GM18520 (cell line): Measurements from ENCODE around the gene AASDH.
A peak's percentile ranks its signal among the peaks of the same experiment; 100 is the strongest.

ENCODE experiments used
- ATAC-seq: cut with Tn5 transposase; IDR thresholded peaks from one replicate; pipeline ENCODE4 v1.9.1; 2021; ENCODE audit not compliant: unreplicated experiment

The AASDH gene

DNA sequence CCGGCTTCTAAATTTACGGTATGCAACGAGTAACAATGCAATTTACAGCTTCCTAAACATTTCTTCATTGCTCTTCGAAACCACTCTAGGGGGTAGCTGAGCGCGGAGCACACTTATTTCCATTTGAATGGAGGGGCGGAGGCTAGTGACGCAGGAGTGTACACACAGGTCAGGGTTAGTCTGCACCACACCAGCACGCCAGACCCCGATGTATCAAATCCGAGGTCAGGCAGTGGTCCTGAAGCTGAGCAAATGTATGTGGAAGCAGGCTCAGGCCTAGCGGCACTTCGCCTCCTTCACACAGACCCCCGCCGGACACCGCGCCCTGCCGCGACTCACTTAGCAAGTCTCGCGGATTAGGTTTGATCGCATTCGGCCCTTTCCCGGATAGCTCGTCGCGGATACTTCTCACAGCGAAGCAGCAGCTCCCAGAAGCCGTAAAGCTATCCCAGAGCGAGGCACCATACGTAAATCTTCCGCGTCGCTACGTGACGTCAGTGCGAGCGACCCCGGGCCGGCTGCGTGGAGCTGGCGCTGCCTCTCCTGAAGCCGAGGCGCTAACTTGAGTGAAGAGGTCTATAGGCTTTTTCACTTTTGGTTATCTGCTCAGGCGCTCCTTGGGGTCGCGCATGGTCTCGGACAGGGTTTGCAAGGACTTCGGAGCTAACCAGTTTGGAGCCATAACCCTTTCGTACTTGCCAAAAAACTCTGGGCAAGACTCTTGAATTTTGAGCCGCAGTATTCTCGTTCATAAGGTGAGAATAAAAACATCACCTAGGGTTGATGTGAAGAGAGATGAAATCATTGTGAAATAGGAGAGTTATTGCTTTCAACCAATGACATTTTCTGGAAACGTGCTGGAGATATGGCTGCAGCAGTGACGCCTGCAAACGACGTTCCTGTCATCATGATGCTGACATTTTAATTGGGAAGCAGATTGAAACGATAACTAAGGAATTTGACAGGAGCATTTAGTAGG lies at the start of gene AASDH:
TSS of gene AASDH (minus strand) at position 469 of the 979 bp plus-strand sequence. CDS start 3,192 bp downstream, outside the sequence.
- peak; percentile 89 for ATAC-seq

DNA sequence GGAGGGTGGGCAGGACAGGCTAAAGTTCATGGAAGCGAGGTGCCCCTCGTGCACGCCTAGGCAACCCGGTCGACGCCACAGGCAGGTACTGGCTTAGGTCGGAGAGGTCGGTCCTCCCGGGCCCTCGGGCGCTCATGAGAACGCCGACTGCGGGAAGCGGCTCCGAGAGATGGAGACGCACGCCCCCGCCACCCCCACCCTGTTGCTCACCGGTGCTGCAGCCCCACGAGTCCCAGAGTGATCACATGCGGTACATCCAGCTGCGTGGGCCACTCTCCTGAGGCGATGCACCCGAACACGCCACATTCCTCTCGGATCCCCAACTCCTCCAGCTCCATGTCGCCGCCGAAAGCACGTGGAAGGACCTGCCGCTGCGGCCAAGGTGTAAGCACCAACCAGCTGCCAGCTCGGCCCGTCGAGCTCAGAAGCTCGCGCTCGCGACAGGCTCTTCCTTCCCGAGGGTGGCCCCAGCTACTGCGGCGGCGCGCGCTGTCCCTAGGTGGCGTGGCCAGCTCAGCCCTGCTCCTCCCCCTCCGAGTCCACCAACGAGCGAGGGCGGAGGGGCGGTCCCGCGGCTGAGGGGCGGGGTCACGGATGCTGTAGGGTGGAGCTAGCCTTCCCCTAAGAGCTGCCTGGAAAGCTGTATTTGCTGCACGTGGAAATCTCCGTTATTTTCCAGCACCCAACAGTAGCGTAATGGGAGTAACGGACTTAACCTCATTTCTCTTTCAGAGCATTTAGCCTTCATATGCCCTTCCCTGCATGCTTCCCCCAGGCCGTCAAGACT lies 48.0 kb upstream of the AASDH start, which contains the start of gene PPAT:
TSS of gene PPAT (minus strand) at position 476 of the 787 bp plus-strand sequence. CDS start at position 338, 138 bp downstream.
- peak; percentile 63 for ATAC-seq

DNA sequence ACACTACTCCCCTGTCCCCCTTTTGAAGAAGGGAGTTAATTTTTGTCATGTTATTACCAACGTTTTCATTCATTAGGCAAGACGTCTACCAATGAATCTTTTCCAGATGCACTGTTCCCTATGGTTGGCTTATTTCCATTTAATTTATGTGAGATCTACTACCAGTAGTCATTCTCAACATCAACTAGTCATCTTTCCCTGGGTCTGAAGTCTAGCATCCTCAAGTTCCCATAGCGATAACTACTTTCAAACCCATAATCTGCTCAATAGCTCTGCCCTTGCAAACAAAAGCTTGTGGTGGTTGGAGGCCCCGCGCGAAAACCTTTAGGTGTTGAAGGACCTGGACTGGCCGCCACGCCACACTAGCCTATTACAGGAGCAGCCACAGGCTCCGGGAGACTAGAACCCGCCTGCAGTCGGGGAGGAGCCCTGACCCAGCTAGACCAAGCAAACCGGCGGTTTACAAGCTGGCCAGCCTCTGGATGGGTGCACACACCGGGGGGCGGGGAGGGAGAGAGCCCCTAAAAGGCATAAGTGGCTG lies 47.4 kb upstream of the AASDH start:
- ATAC-seq, result no peak

GRCh38 chr4:56433280-56433679 lies 46.0 kb upstream of the AASDH start:
- no peak for ATAC-seq

GRCh38 chr4:56430203-56430602 lies 42.9 kb upstream of the AASDH start:
- no peak for ATAC-seq

GRCh38 chr4:56427179-56427578 lies 39.9 kb upstream of the AASDH start:
- ATAC-seq, result no peak

GRCh38 chr4:56426273-56426672 lies 39.0 kb upstream of the AASDH start:
- ATAC-seq, result peak; percentile 61

DNA sequence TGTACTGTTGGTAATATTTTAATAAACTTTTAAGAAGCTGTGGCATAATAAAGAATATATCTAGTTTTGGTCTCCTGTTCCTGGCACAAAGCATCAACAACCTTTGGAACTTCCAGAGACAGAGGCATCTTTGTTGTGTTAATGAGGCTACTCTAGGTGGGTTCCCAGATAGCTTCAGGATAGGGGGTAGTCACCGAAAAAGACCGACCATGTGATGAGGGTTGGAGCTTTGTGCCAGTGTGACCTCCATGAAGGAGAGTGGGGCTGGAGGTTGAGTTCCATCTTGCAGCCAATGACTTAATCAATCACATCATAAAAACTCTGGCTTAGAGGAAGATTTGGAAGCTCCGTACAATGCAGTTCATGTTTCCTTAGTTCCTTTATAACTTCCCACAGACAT lies 38.2 kb upstream of the AASDH start:
- ATAC-seq, result no peak

GRCh38 chr4:56424697-56425514 lies 37.6 kb upstream of the AASDH start:
- no peak for ATAC-seq

DNA sequence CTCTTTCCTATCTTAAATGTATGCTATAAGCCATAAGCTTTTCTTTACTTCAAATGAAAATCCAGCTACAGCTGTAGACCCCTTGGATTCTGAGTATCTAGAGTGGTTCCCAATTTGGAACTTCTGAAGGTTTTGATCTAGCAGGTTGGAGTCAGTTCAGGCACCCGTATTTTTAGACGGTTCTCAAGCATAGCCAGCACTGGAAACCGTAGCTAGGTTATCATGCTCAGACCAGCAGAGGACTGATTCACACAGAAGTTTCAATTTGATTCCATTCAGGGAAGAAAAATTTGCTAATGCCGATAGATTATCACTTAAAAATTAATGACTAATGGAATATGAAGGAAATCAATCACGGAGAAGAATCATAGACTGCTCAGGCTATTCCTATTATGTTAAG lies 36.9 kb upstream of the AASDH start:
- no peak for ATAC-seq

GRCh38 chr4:56417396-56417795 lies 30.1 kb upstream of the AASDH start:
- no peak for ATAC-seq

DNA sequence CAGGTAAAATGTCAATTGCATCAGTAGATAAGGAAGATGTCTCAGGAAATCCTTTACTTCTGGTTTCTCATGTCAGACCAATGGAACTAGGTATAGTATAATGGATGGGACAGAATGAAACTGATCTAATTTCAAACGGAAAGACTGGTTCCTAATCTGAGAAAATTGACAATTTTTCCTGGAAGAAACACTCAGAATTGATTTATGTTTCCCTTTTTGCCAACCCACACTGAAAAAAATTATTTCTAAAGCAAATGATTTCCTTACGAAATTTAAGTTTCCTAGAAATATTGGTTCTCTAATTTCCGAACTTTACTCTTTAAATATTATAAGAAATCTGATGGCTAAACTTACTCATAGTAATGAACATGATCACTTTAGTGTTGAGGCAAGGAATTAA lies 29.1 kb upstream of the AASDH start:
- ATAC-seq, result no peak

DNA sequence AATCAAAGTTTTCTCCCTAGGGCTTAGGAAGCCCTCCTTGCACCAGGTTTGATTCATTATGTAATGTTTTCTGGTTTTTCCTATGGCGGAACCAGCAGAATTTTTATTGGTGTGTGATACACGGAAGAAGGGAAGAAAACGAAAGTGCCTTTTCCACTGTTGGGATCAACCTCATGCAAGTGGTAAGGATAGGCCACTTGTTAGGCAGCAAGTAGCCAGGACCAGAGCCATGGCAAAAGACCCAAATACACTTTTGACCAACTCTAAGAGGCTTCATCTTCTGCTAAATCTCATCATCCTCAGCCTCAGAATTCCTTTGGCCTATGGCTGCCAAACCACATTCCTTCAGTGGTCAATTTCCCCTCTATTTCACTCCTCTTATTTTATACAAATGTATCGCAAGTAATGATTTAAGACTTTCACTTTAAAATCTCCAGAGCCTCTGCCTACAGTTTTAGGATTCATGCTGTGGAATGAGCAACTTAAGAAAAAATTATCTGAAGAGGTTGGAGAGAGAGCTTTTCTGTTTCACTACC lies 26.9 kb upstream of the AASDH start:
- no peak for ATAC-seq

- no peak for ATAC-seq
These were observed 23.2 kb upstream of the AASDH start for GRCh38 chr4:56410247-56411062.

DNA sequence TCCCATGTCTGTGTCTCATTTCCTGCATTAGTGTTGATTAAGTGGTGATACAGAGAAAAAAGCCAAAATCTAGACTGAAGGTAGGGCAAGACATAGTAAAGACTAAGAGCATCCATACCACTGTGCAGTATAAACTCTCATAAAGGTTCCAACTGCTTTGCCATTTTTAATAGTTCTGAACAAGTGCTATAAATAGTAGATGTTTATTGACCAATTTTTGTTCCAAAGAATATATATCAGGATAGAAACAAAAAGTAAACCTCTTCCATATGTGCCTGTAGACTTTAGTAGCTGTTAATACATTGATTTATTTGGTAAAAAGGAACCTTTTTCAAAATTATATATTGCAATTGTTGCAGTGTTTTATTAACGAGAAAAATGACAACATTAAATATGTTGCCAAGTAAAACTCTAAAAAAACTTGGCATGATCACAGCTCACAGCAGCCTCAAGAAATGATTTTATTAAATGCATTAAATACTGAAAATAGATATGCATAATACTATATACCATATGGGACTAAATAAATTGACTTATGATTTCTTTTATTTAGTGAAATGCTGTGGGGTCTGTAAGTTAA lies 22.3 kb upstream of the AASDH start:
- ATAC-seq, result no peak

DNA sequence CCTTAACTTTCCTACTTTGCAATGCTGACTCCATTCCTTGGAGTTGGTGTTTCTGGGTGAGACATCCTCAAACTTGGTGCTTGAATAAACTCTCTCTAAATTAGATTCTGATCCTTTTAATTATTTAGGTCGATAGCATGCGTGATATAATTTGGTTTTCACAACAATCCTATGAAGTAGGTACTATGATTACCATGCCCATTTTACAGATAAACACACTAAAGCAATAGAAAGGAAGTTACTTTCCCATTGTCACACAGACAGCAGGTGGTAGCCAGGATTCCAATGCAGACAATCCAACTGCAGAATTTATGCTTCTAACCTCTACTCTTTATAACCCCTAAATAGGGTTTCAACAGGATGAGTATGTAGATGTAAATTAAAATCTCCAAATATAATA lies 21.7 kb upstream of the AASDH start:
- ATAC-seq, result no peak

- no peak for ATAC-seq
These were observed 18.9 kb upstream of the AASDH start for GRCh38 chr4:56406151-56406550.

DNA sequence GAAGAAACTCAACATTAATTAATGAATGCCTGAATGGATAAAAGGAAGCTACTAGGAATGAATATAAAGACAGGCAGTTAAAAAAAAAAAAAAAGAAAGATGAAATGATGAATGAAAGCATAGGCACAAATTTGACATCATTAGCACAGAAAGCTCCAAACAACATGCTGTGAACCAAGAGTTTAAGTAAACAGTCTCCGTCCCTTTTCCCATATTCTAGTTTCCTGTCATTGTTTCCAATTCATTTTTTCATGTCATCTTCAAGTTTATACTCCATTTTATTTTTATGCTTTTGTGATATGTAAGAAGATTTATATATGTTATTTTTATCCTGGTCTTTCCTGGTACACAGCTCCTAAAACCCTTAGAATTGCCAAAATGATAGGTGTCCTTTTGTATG lies 17.7 kb upstream of the AASDH start:
- ATAC-seq, result no peak

DNA sequence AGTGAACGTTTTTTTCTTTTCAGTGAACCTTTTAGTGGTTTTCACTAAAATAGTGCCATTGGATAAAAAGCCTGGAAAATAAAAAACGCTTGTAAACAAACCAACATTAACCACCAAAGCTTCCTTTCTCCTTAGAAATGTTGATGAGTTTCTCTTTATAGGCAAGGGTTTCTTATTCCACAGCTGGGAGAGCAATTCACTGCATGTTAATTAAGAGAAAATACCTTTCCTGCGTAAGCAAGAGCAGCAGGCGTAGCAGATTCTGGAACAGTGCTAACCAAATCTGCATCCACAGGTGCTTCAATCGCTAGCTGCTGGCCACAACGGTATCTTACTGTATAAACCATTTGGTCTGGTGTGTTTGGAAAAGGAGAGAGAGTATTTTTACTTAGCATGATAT lies 13.3 kb upstream of the AASDH start:
- ATAC-seq, result no peak
